Neutrophil (primary cell): ENCODE results near the gene PI4K2A.

Source experiments
- H3K27ac ChIP-seq: fragments of 200-600 bp; sonication (generic); 2 replicates; pipeline ENCODE4 v1.5.1; 2016; ENCODE audit warnings: mild to moderate bottlenecking, moderate library complexity
- H3K27me3 ChIP-seq: fragments of 200-600 bp; sonication (generic); 2 replicates; pipeline ENCODE4 v1.6.0; 2016; ENCODE audit warnings: mild to moderate bottlenecking
- H3K36me3 ChIP-seq: fragments of 200-600 bp; sonication (generic); 2 replicates; pipeline ENCODE4 v1.5.1; 2017
- H3K4me1 ChIP-seq, 2 experiments: fragments of 200-600 bp in 1 of 2; sonication (generic) in 1 of 2; 1 replicate in 1 of 2; 2 replicates in 1 of 2; pipeline versions ENCODE4 v1.5.1 to v1.6.1; 2013 to 2016; ENCODE audit warnings: low read depth in 1 of 2, low read length in 1 of 2, mild to moderate bottlenecking in 1 of 2, moderate library complexity in 1 of 2; ENCODE audit not compliant: control insufficient read depth in 1 of 2, insufficient read depth in 1 of 2
- H3K4me3 ChIP-seq, 2 experiments: fragments of 200-600 bp in 1 of 2; sonication (generic) in 1 of 2; 1 replicate in 1 of 2; 2 replicates in 1 of 2; pipeline ENCODE4 v1.5.1; 2013 to 2016; ENCODE audit warnings: low read depth in 1 of 2, low read length in 1 of 2, mild to moderate bottlenecking in 1 of 2, moderate library complexity in 1 of 2
- H3K9me3 ChIP-seq: fragments of 200-600 bp; sonication (generic); 2 replicates; pipeline ENCODE4 v1.5.1; 2016
- TF ChIP-seq, protein P1 (sequence below): fragments of 200-600 bp; sonication (generic); IDR thresholded peaks from 2 replicates; pipeline ENCODE4 v1.5.1; 2016; ENCODE audit warnings: antibody characterized with exemption

PI4K2A gene

GRCh38 chr10:97608991-97609561 is 31.4 kb upstream of the PI4K2A start:
- Histone ChIP-seq H3K27ac (no peak overlapping the region), H3K27me3 (no peaks in the 10 kb centered on the region), H3K4me1 (no peaks in the 10 kb centered on the region), H3K4me3 (no peak overlapping the region), H3K9me3 (no peaks in the 10 kb centered on the region), H3K36me3 (no peaks in the 10 kb centered on the region)
- TF ChIP-seq, protein P1, sequence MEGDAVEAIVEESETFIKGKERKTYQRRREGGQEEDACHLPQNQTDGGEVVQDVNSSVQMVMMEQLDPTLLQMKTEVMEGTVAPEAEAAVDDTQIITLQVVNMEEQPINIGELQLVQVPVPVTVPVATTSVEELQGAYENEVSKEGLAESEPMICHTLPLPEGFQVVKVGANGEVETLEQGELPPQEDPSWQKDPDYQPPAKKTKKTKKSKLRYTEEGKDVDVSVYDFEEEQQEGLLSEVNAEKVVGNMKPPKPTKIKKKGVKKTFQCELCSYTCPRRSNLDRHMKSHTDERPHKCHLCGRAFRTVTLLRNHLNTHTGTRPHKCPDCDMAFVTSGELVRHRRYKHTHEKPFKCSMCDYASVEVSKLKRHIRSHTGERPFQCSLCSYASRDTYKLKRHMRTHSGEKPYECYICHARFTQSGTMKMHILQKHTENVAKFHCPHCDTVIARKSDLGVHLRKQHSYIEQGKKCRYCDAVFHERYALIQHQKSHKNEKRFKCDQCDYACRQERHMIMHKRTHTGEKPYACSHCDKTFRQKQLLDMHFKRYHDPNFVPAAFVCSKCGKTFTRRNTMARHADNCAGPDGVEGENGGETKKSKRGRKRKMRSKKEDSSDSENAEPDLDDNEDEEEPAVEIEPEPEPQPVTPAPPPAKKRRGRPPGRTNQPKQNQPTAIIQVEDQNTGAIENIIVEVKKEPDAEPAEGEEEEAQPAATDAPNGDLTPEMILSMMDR = no peak

GRCh38 chr10:97611473-97611872 is 29.0 kb upstream of the PI4K2A start:
- H3K9me3 ChIP-seq = no peaks in the 10 kb centered on the region
- H3K27me3 ChIP-seq = no peaks in the 10 kb centered on the region
- H3K4me1 ChIP-seq = no peaks in the 10 kb centered on the region
- TF ChIP-seq, protein P1 = no peak
- no peak overlapping the region for H3K27ac ChIP-seq
- no peak overlapping the region for H3K4me3 ChIP-seq
- H3K36me3 ChIP-seq = no peaks in the 10 kb centered on the region

DNA sequence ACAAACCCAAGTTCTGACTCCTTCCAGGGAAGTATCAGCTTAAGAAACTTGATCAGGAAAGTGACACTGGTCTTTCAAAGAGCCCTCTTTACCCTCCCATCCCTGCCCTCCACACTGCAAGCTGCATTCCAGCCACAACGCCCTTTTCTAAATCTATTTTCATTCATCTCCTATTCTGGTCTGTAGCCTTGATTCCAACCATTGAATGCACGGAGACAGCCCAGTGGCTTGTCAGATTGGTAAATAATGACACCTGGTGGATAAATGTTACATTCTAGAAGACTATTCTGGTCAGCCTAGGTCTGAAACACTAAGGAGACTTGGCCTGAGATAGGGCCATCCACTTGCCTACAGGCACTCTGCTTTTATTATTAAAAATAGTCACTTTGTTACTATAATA is 28.1 kb upstream of the PI4K2A start:
- H3K4me3 ChIP-seq = no peak overlapping the region
- no peaks in the 10 kb centered on the region for H3K36me3 ChIP-seq
- TF ChIP-seq, protein P1 = no peak
- no peaks in the 10 kb centered on the region for H3K27me3 ChIP-seq
- no peak overlapping the region for H3K27ac ChIP-seq
- H3K9me3 ChIP-seq = no peaks in the 10 kb centered on the region
- H3K4me1 ChIP-seq = no peaks in the 10 kb centered on the region

- H3K4me3 ChIP-seq = no peak overlapping the region
- no peaks in the 10 kb centered on the region for H3K4me1 ChIP-seq
- H3K36me3 ChIP-seq = no peaks in the 10 kb centered on the region
- H3K27ac ChIP-seq = no peak overlapping the region
- H3K27me3 ChIP-seq = no peaks in the 10 kb centered on the region
- TF ChIP-seq, protein P1 = no peak
- no peaks in the 10 kb centered on the region for H3K9me3 ChIP-seq
Observed at GRCh38 chr10:97618285-97618684, 22.2 kb upstream of the PI4K2A start.

DNA sequence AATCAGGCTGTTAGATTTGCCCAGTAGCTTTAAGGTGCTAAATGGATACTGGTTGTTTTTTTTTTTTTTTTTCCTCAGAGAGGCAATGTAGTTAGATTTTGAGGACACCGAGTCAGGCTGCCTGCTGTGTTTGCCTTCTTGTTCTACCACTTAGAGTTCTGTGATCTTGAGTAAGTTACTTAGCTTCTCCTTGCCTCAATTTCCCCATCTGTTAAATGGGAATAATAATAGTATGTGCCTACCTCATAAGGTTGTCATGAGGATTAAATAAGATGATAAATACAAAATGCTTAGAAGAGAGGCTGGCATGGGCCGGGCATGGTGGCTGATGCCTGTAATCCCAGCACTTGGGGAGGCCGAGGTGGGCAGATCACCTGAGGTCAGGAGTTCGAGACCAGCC is 21.7 kb upstream of the PI4K2A start:
- H3K4me1 ChIP-seq = no peaks in the 10 kb centered on the region
- no peak overlapping the region for H3K4me3 ChIP-seq
- H3K27ac ChIP-seq = no peak overlapping the region
- no peaks in the 10 kb centered on the region for H3K27me3 ChIP-seq
- no peaks in the 10 kb centered on the region for H3K36me3 ChIP-seq
- TF ChIP-seq, protein P1 = no peak
- H3K9me3 ChIP-seq = no peaks in the 10 kb centered on the region

DNA sequence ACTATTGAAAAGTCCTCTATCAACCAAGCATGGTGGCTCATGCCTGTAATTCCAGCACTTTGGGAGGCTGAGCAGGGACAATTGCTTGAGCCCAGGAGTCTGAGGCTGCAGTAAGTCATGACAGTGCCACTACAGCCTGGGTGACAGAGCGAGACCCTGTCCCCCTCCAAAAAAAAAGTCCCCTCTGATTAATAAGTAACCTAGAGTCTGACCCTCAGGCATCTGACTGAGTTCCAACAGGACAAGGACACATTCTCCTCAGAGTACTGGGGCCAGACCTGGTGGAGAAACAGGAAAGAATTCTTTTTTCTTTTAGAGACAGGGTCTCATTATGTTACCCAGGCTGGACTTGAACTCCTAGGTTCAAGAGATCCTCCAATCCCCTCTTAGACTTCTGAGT is 17.2 kb upstream of the PI4K2A start:
- Histone ChIP-seq H3K27me3 (no peaks in the 10 kb centered on the region), H3K4me3 (no peak overlapping the region), H3K4me1 (no peaks in the 10 kb centered on the region), H3K27ac (no peak overlapping the region), H3K9me3 (no peaks in the 10 kb centered on the region), H3K36me3 (no peaks in the 10 kb centered on the region)
- TF ChIP-seq, protein P1 = no peak
